Left ventricle myocardium superior (tissue), 1 donor: Measurements from ENCODE around the gene EIPR1. TPM values are rescaled to one million over a fixed set of nuclear protein-coding genes. Genes with fewer than 3 reads are reported as not detected.
A peak's percentile ranks its signal among the peaks of the same experiment; 100 is the strongest.

Experiments
- ATAC-seq: fragments of 200-7000 bp; cut with Tn5 transposase; one replicate; pipeline ENCODE4 v1.9.1; 2020; ENCODE audit warnings: mild to moderate bottlenecking, moderate library complexity
- DNase-seq: peaks from one replicate; pipeline ENCODE4 v3.0.0-alpha.2; 2020
- intact Hi-C: fragments of 100-400 bp; cut with micrococcal nuclease; formaldehyde crosslinking; loops from one replicate; pipeline ENCODE4 v1.11.0; 2022
- total RNA-seq: library from RNA; stranded (reverse); fragmentation: NEBNext Ultra II Directional; extraction: Animal tissue kit (Norgen Biotek cat#: 25700); gene quantifications from one replicate; pipeline ENCODE4 v1.2.1, GENCODE V29; 2021
- donor health status: DM: no; HTN: yes; CAD: no; lungs with severe emphysema.

Gene EIPR1
- total RNA-seq, 1 donor from 2014 or later: 9.6 TPM

DNA sequence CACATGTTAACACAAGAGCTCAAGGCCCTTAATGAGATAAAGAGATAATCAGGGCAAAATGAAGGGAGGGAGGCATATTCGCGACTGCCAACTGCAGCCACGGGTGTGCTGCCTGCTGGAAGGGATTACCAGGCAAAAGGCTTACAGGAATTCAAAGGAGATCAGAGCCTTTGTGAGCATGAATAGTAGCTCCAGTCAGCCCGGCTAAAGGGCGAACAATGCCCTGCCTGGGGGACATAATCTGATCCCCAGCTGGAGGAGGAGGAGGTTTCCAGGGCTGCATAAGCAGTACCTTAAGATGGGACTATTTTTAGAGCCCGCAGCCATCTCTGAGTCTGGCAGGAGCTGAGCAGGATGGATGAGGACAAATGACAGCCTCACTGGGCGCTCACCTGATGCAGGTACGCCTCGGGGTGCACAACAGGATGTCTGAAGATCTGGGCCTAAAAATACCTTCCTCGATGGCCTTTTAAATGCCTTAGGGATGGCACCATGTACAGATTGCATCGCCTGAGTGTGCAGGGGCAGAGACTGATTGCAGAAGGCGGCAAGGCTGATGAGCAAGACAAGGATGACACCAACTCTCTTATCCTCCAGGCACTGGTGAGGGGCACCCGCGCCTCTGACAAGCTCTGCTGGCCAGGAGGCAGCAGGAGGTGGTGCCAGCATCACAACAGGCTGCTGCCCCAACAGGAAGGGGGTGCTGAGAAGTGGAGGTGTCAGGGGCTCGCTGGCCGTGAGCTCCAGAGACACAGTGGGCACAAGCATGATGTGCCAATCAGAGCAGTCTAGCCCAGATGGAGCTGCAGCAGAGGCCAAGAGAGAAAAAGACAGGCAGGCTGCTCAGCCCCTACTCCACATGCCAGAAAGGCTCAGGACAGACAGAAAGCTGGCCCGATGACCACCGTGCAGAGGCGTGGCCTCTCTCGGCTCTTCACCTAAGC lies 111.4 kb downstream of the EIPR1 start:
- intact Hi-C loops: no loop called here
- DNase-seq (no peak), ATAC-seq (no peak)

DNA sequence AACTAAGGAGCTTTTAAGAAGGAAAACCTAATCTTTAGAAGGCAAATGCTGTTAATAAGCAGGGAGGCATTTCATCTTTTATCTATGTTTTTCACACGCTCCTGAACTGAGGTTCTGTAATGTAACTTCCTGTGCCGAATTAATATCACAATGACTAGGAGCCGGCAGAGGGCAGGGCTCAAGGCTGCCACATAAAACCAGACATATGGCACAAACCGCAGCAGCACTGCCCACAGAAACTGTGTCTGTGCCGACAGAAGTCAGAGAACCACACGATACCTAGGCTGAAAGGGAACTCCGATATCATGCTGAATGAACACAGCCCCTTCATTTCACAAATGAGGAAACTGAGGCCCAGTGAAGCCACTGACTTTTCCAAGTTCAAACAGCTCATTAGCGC lies 112.1 kb downstream of the EIPR1 start:
- no peak for ATAC-seq
- no peak for DNase-seq
- intact Hi-C loops: no loop called here

DNA sequence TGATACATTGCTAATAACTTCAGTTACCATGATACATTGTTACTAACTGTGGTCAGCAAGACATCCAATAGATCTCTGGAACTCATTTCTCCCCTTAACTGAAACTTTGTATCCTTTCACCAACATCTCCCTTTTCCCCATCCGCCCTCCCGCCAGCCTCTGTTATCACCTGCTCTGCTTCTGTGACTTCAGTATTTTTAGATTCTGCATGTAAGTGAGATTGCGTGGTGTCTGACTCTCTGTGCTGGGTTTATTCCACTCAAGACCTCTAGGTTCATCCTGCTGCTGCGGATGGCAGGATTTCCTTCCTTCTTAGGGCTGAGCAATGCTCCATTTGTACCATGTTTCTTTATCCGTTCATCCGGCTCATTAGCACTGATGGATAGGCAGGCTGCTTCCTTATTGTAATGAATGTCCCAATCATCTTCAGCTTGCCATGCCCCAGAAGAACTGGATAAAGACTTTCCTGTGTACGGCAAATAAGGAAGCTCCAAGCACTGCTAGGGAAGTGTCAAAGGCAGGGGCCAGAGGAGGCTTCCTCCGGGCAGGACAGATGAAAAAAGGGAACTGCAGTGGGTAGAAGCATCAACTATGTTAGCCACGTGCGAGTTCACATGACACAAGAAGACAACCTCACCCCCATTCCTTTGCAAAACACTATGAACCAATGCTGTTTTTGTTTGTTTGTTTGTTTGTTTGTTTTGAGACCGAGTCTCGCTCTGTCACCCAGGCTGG lies 113.4 kb downstream of the EIPR1 start:
- ATAC-seq (peak; percentile 63), DNase-seq (no peak)
- intact Hi-C loops: no loop called here

DNA sequence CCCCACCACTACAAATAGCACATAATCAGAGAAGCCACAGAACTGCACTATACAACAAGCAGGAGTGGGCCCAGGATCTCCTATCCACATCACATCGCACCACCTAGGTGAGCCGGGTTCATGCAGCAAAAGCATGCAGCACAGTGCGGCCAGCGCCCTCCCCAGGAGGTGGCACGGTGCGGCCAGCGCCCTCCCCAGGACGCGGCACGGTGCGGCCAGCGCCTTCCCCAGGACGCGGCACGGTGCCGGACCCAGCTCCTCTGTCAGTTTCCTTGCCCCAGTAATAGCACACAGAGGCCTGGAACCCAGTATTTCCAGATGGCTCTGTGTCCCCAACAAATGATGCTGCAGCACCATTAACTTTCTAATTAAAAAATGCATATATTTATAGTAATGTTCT lies 114.1 kb downstream of the EIPR1 start:
- intact Hi-C loops: no loop called here
- no peak for DNase-seq
- ATAC-seq: no peak

DNA sequence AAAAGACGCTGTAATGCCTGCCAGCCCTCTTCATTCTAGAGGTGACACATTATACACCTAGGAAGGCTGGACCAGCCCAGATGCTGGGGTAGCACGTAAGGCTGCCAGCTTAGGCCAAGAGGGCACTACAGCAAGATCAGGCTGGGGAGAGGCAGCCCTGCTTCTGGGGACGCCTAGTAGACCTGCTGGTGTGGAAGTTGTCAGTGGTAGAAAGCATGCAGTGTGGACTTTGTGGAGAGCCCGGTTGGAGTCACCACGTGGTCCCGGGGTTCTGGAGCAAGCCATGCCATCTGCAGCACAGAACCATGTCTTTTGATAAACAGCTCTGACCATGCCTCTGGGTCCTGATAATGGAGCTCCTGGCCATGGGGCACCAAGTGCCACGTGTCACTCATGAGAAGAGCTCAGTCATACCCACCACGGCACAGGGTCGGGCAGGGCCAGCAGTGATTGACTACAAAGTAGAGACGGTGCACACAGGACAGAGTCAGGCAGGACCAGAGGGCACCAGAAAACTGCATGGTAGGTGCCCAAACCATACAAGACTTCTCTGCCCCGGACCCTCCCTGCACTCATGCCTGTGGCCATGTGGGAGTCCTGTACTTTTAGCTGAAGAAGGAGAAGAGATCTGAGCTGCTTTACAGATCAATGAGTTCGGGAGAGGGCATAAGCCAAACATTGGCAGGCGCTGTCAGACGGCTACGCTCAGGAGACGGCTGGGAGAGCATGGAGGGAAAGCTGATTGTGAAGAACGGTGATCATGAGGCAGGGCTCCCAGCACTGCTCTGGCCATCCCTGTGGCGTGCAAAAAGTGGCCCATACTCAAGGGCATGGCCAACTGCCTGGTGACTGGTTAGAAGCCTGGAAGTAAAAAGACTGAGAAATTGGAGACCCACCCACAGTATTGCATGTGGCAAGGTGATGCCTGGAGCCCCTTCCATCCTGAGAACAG lies 114.9 kb downstream of the EIPR1 start:
- ATAC-seq (no peak), DNase-seq (no peak)
- intact Hi-C loops: no loop called here

DNA sequence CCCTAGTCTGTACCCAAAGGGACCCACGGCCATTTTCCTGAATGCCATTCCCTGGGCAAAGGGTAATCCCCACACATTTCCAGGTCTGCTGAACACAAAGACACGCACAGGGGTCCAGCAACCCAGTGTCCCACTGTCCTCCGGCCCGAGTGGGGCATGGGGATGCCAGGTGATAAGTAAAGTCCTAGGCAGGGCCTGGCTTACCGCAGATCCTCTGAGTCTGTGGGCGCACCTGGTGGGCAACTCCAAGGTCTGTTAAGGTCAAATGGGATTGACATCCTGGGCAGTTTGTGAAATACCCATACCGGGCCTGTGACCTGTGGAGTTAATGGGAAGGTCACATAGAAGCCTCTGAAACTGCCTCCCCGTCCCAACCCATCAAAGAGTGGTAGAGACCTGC lies 116.1 kb downstream of the EIPR1 start:
- DNase-seq (no peak), ATAC-seq (no peak)
- intact Hi-C loops: no loop called here

DNA sequence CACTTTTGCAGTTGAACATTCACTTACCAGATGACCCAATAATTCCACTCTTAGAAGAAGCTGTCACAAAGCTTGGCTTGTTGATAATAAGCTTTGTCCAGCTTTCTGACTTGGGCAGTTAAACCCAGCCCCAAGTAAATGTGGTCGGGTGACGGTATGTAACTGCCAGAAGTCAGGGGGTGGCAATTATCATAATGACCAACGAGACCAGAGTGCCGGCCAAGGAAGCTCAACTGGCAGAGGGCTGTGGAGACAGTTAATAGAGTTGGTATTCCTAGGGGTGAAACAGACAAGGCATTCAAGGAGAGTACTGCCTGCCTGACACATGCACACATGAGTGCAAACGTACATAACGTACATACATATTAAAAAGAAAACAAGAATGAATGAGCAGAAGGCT lies 116.7 kb downstream of the EIPR1 start:
- ATAC-seq: no peak
- intact Hi-C loops: no loop called here
- DNase-seq: no peak

DNA sequence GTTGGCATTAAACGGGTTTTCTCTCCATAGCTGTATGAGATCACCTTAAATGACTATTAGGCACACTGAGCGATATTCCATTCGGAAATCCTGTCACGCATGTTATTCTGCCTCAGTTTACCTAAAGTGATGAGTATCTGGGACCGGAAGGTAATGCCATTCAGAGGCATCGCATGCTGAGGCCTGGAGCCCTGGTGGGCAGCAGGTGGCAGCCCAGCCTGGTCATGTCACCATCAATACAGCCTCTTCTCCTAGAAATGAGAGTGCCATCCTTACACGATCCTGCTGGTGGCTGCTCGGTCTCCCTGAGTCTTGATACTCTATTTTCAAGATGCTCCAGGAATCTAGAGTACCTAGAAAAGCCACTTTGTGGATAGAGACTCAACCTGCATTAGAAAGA lies 119.8 kb downstream of the EIPR1 start:
- no peak for DNase-seq
- no peak for ATAC-seq
- intact Hi-C loops: no loop called here

DNA sequence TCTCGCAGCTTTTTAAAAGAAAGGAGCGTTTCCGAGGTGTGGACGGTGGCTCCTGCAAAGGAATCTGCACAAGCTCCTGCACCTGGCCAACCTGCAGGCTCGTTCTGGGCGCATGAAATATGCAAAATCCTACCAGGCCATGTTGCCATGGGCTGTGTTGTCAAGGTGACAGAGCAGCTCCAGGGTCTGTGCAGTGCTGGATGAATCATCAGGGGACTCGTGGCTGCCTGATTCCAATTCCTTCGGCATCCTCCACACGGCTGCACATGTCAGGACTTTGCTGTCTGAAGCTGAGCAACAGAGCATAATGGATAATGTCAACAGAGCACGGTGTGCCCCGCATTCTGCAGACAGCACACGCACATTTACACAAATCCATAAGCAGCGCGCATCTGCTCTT lies 120.5 kb downstream of the EIPR1 start:
- DNase-seq (no peak), ATAC-seq (no peak)
- intact Hi-C loops: no loop called here

DNA sequence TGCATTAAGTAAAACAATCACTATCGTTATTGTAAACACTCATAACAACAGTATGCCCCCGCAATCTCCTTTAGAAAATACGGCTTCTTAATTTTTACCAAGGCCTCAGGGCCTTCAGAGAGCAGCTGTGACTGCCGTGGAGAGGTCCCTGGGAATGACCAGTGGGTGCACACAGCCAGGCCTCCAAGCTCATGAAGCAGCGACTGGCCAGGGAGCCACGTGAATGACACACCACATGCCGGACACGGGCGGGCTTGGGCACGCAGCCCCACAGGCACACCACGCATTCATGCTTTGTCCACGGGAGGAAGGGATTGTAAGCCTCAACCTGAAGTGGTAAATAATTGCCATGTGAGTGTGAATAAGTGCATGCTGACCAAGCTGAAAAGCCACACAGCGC lies 121.0 kb downstream of the EIPR1 start:
- DNase-seq: no peak
- no peak for ATAC-seq
- intact Hi-C loops: no loop called here

DNA sequence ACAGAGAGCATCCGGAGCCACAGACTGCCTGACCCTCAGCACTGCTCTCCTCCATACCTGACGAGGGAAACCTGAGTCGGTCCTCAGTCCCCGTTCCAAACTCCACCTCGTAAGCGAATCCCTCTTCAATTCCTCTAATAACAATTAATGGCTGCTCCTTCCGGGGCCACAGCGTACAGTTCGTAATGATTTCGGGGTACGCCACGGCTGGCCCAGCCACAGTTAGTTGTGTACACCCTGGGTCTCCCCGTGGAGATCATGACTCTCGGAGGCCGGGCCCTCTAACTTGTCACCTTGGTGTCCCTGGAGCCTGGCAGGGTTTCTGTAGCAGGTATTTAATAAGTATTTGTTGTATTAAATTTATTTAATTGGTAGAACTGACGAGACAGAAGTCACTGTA lies 121.5 kb downstream of the EIPR1 start:
- DNase-seq: no peak
- intact Hi-C loops: no loop called here
- no peak for ATAC-seq

DNA sequence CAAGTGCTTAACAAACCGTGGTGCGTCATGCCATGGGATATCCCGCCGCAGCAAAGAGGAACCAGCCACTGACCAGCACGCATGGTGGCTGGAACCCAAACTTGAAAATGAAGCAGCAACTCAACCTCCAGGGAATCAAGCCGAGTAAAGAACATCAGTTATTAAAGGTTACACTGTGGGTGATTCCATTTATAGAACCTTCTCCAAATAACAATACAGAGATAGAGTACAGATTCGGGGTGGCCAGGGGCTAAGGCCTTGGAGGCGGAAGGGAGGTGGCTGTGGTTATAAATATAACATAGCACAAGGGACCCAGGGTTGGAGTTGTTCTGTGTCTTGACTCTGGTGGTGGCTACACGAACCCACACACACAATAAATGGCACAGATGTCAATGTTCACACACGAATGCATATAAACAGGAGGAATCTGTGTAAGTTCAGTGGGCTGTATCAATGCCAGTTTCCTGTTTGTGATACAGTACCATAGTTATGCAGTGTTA lies 123.1 kb downstream of the EIPR1 start:
- ATAC-seq: peak; percentile 55
- DNase-seq: no peak
- intact Hi-C loops: no loop called here

DNA sequence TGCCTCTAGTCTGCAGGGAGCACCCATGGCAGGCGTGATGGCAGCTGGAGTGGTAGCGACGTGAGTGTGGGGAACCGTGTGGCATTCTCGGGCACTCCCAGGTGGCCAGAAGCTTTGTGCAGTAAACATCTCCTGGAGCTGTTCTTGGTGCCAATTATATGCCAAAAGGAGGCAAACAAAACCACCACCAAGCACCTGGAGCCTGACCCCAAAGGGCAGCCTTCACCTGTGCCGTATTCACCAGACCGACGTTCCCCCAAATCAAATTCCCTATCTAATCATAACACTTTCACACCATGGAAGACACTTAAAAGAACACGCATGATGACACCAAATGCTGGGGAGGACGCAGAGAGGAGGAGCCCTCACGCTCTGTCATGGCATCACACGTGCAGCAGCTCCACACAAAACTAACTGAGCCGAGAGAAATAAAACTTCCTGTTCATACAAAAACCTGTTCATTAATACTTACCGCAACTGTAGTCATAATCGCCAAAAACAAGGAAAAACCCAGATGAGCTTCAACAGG lies 123.6 kb downstream of the EIPR1 start:
- intact Hi-C loops: no loop called here
- ATAC-seq (no peak), DNase-seq (no peak)

DNA sequence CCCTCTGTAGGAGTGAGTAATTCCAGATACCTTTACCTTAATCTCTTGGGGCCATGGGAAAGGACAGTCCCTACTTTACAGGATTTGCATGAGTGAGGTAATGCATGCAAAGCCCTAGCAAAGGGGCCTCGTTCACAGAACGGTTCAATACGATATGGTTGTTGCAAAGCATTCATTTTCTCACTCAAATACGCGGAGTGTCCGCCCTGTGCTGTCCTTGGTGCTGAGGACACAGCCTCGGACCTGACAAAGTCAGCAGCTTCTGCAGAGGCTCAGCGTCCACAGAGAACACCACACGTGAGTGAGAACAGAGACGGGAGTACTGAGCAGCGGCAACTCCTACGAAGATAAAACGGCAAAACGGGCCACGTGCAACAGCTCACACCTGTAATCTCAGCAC lies 125.7 kb downstream of the EIPR1 start:
- no peak for DNase-seq
- intact Hi-C loops: no loop called here
- no peak for ATAC-seq

DNA sequence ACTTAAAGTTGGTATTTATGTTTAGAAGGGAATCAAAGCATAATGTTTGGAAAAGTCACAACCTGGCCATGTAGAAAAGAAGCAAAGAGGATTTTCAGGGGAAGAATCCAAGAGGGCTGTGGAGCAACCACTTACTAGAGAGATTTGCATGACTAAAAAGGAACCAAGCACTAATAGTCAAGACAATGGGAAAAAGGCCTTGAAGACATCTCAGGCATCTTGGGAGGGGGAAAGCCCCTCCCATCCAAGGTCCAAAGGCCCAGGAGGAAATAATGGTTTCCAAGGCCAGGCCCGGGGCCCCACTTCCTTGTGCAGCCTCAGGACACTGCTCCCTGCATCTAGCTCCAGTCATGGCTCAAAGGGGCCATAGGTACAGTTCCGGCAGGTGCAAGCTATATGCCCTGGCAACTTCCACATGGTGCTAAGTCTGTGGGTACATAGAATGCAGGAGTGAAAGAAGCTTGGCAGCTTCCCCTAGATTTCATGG lies 128.1 kb downstream of the EIPR1 start:
- intact Hi-C loops: no loop called here
- ATAC-seq (no peak), DNase-seq (no peak)

DNA sequence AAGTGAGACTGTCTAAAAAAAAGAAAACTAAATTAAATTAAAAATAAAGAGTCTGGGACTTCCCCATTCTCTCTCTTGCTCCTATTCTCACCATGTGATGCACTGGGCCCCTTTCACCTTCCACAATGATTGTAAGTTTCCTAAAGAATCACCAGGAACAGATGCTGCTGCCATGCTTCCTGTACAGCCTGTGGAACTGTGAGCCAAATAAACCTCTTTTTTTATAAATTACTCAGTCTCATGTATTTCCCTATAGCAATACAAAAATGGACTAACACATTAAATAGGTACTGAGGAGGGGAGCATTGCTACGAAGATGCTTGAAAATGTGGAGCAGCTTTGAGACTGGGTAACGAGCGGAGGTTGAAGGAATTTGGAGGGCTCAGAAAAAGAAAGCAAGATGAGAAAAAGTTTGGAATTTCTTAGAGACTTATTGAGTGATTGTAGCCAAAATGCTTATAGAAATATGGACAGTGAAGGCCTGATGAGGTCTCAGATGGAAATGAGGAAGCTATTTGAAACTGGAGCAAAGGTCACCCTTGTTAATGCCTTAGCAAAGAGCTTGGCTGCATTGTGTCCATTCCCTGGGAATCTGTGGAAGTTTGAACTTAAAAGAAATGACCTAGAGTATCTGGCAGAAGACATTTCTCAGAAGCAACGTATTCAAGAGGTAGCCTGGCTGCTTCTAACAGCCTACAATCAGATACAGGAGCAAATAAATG lies 128.7 kb downstream of the EIPR1 start:
- ATAC-seq: no peak
- intact Hi-C loops: no loop called here
- no peak for DNase-seq

DNA sequence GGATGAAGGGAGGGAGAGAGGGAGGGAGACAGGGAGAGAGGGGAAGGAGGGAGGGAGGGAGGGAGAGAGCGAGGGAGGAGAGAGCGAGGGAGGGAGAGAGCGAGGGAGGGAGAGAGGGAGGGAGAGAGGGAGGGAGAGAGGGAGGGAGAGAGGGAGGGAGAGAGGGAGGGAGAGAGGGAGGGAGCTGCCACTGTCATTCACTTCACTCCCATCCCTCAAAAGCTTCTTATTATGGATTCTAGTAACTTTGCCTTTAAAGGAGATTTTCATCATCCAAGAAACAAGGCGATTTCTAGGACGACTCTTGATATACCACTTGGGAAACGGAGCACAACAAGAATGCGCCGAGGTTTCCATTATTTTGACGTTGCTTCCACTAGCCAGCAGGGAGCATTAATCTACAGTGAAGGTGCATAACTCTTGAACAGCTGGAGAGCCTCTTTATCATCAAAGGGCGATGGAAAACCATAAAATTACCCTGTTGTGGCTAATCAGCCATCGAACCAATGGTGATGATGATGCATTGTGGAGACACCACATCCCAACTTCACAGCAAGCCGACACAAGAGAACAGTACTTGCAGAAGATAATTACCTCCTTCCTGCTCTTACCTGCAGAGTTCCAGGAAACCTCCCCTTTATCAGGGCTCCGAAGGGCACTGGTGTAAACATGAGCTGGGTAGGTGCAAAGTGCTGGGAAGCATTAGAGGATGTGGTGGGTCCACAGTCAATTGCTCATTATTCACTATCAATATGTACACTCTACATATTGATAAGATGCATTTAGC lies 130.5 kb downstream of the EIPR1 start:
- DNase-seq (no peak), ATAC-seq (no peak)
- intact Hi-C loops: no loop called here

DNA sequence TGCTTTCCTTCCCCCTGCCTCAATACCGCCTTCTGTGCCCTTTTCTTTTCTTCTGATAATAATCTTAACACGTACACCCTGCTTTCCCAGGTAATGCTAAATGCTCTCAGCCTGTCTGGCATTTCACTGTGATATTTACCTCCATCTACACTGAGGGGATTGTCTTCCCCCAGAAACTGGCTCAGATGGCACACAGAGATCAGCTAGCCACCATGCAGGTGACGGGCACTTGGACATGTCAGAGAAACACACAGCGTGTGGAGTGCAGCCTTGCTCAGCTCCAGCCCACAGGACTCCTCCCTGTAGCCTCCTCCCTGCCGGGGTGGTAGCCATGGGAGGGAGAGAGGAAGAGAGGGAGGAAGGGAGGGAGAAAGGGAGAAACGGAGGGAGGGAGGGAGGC lies 131.2 kb downstream of the EIPR1 start:
- ATAC-seq (no peak), DNase-seq (no peak)
- intact Hi-C loops: no loop called here
